ENCODE measurements around the gene PPP2R5E.

The PPP2R5E gene

DNA sequence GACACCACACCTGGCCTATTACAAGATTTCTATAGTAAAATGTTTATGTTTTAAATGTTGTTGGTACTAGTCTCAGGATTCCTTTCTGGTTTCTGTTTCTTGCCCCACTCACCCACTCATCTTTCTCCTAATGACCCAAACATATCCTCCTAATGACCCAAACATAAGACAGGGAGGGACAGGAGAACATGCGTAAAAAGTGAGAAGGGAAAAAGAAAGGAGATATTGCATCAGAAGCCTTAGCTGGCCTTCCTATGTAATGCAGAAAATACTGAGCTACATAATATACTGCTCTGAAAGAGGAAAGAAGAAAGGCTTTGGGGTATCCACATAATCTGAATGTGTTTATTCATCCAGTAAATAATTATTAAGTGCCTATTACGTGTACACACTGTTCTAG, 119.8 kb downstream of the PPP2R5E start:
- TF ChIP-seq POLR2A (IDR thresholded peaks at IDR 0.05; ENCODE audit: low read length) (no peak), GATA1 (IDR thresholded peaks at IDR 0.05; ENCODE audit: low read depth, low read length) (no peak)
- DNase-seq: no peak

DNA sequence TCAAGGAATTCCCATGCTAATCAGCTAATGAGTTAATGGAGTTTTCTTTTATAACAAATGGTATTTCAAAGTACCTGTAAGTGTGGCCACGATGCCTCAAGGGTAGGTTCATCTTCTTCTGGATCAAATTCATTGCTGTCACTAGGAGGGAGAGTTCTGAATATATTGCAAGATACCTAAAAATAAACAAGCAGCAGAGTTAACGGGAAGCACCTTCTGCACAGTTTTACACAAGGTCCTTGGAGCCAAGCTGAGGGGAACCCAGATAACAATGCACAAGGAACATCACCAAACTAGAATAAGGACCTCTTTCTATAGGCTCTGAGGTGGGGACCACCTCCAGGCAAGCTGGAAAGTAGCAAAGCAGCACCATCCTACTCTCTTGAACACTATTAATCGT, 121.3 kb downstream of the PPP2R5E start:
- TF ChIP-seq GATA1 (IDR thresholded peaks at IDR 0.05; ENCODE audit: low read depth, low read length) (no peak), POLR2A (IDR thresholded peaks at IDR 0.05; ENCODE audit: low read length) (no peak)
- DNase-seq: no peak

- no peak for DNase-seq
- TF ChIP-seq POLR2A (IDR thresholded peaks at IDR 0.05; ENCODE audit: low read length) (no peak), GATA1 (IDR thresholded peaks at IDR 0.05; ENCODE audit: low read depth, low read length) (no peak)
Observed at GRCh38 chr14:63421226-63421625, 122.0 kb downstream of the PPP2R5E start.

- no peak for TF ChIP-seq POLR2A (IDR thresholded peaks at IDR 0.05; ENCODE audit: low read length)
- TF ChIP-seq GATA1 (IDR thresholded peaks at IDR 0.05; ENCODE audit: low read depth, low read length): no peak
- no peak for DNase-seq
Observed at GRCh38 chr14:63418020-63418419, 125.2 kb downstream of the PPP2R5E start.

GRCh38 chr14:63413009-63413408, 130.2 kb downstream of the PPP2R5E start:
- TF ChIP-seq GATA1 (IDR thresholded peaks at IDR 0.05; ENCODE audit: low read depth, low read length): no peak
- TF ChIP-seq POLR2A (IDR thresholded peaks at IDR 0.05; ENCODE audit: low read length): no peak
- DNase-seq: no peak

- DNase-seq: no peak
- TF ChIP-seq GATA1 (IDR thresholded peaks at IDR 0.05; ENCODE audit: low read depth, low read length) (no peak), POLR2A (IDR thresholded peaks at IDR 0.05; ENCODE audit: low read length) (no peak)
Observed at GRCh38 chr14:63406333-63406732, 136.8 kb downstream of the PPP2R5E start.

GRCh38 chr14:63405715-63406114, 137.5 kb downstream of the PPP2R5E start:
- TF ChIP-seq POLR2A (IDR thresholded peaks at IDR 0.05; ENCODE audit: low read length): no peak
- TF ChIP-seq GATA1 (IDR thresholded peaks at IDR 0.05; ENCODE audit: low read depth, low read length): no peak
- DNase-seq: no peak

GRCh38 chr14:63404906-63405305, 138.3 kb downstream of the PPP2R5E start:
- no peak for DNase-seq
- no peak for TF ChIP-seq GATA1 (IDR thresholded peaks at IDR 0.05; ENCODE audit: low read depth, low read length)
- no peak for TF ChIP-seq POLR2A (IDR thresholded peaks at IDR 0.05; ENCODE audit: low read length)

DNA sequence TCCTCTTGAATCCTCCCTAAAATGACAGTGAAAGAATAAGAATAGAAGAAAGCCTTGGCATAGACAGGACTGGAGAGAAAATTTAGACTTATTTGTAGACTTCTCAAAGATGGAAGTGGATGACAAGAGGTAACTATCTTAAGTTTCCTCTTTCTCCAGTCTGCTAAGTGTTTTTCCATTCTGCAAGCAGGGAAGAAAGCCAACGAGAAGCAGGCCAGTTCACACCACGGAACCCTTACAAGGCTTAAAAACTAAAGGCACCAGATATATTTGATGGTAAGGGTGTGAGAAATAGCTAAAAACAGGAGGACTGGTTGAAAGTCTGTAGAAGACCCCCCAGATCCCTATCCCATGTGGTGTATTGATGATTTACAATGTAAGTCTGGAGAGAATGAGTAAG, 141.5 kb downstream of the PPP2R5E start:
- DNase-seq: no peak
- TF ChIP-seq GATA1 (IDR thresholded peaks at IDR 0.05; ENCODE audit: low read depth, low read length) (no peak), POLR2A (IDR thresholded peaks at IDR 0.05; ENCODE audit: low read length) (no peak)

DNA sequence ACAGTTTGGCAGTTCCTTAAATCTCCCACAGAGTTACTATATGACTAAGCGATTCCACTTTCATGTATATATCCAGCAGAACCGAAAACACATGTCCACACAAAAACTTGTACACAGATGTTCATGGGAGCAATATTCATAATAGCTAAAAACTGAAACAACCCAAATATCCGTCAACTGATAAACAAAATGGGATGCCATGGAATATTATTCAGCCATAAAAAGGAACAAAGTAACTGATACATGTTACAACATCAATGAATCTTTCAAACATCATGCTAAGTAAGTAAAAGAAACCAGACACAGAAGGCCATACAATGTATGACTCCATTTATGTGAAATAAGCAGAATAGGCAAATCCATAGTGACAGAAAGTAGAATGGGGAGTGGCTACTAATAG, 144.2 kb downstream of the PPP2R5E start:
- DNase-seq: no peak

DNA sequence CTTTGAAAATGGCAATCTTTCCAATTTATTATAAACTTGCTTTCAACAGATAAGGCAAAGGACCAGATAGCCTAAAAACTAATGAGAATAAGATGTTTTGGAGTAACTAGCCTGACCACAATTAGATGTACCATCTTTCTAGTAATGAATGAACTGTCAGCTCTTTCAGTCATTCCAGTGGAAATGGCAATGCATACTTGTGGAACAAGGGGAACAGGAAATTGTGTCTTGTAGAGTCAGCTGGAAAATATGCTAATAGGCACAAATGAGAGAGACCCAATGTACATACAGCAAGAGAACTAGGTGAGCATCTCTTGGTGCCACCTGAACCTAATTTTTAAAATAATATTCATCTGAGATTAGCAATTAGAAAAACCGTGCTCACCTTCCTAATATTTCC, 148.3 kb downstream of the PPP2R5E start:
- no peak for TF ChIP-seq GATA1 (IDR thresholded peaks at IDR 0.05; ENCODE audit: low read depth, low read length)
- TF ChIP-seq POLR2A (IDR thresholded peaks at IDR 0.05; ENCODE audit: low read length): no peak
- DNase-seq: no peak

More for the DNA sequence above, 144.2 kb downstream of the PPP2R5E start:
- TF ChIP-seq POLR2A (IDR thresholded peaks at IDR 0.05; ENCODE audit: low read length): no peak
- TF ChIP-seq GATA1 (IDR thresholded peaks at IDR 0.05; ENCODE audit: low read depth, low read length): no peak

DNA sequence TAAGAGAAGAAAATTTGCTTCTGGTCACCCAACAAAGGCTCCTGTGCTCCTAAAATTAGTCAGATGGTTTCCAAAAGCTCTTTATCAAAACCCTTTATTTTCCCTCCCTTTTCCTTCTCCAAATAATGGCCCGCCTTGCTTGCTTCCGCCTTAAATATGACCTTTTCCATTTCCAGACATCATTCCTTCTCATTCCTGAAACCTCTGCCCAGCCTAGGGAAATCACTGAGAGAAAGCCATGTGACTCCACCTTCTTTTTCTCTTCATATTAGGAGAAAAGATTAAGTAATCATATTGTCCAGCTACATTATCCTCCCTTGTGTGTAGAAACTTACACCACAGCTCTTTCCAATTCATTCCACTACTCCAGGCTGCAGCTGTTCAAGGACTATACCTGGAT, 148.7 kb downstream of the PPP2R5E start:
- DNase-seq: no peak
- TF ChIP-seq POLR2A (IDR thresholded peaks at IDR 0.05; ENCODE audit: low read length): no peak
- no peak for TF ChIP-seq GATA1 (IDR thresholded peaks at IDR 0.05; ENCODE audit: low read depth, low read length)

- TF ChIP-seq POLR2A (IDR thresholded peaks at IDR 0.05; ENCODE audit: low read length): no peak
- TF ChIP-seq GATA1 (IDR thresholded peaks at IDR 0.05; ENCODE audit: low read depth, low read length): no peak
- no peak for DNase-seq
Observed at GRCh38 chr14:63393012-63393411, 150.2 kb downstream of the PPP2R5E start.

DNA sequence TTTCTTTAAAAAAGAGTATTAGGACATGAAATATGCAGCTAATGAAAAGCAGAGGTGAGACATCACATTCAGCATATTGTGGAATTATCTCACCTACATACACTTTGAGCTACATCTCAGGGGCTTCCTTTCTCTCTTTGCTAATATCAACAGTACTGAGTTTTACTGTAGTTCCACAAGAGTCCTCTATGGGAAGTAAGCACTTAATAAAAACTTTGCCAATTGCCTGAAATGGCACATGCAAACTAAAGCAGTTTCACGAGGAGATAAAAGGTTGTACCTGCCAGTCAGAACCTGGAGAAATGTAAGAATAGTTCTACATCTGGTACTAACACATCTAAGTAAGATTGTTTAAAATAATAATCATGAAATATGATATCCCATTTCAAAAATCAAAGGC, 150.9 kb downstream of the PPP2R5E start:
- TF ChIP-seq POLR2A (IDR thresholded peaks at IDR 0.05; ENCODE audit: low read length) (no peak), GATA1 (IDR thresholded peaks at IDR 0.05; ENCODE audit: low read depth, low read length) (no peak)
- no peak for DNase-seq

- peak; percentile 70 to 84 for DNase-seq
Observed at GRCh38 chr14:63388766-63389431, 154.3 kb downstream of the PPP2R5E start.

More at GRCh38 chr14:63388766-63389431, 154.3 kb downstream of the PPP2R5E start:
- no peak for TF ChIP-seq GATA1 (IDR thresholded peaks at IDR 0.05; ENCODE audit: low read depth, low read length)
- no peak for TF ChIP-seq POLR2A (IDR thresholded peaks at IDR 0.05; ENCODE audit: low read length)
